Colon (tissue), 2 donors: ENCODE measurements around the gene PSTPIP2.
"Not testable (repeated sequence)": the region's sequence is repeated elsewhere in the genome, so short reads cannot be mapped to it uniquely, and the experiment has no call there.

Source experiments
- FAIRE-seq: peaks from 2 replicates; lab custom pipeline; 2012; peaks lifted over from hg19 to GRCh38; lab: Jason Lieb, UNC
- donor health status: control.
- donor health status: control.

The PSTPIP2 gene, protein sequence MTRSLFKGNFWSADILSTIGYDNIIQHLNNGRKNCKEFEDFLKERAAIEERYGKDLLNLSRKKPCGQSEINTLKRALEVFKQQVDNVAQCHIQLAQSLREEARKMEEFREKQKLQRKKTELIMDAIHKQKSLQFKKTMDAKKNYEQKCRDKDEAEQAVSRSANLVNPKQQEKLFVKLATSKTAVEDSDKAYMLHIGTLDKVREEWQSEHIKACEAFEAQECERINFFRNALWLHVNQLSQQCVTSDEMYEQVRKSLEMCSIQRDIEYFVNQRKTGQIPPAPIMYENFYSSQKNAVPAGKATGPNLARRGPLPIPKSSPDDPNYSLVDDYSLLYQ

DNA sequence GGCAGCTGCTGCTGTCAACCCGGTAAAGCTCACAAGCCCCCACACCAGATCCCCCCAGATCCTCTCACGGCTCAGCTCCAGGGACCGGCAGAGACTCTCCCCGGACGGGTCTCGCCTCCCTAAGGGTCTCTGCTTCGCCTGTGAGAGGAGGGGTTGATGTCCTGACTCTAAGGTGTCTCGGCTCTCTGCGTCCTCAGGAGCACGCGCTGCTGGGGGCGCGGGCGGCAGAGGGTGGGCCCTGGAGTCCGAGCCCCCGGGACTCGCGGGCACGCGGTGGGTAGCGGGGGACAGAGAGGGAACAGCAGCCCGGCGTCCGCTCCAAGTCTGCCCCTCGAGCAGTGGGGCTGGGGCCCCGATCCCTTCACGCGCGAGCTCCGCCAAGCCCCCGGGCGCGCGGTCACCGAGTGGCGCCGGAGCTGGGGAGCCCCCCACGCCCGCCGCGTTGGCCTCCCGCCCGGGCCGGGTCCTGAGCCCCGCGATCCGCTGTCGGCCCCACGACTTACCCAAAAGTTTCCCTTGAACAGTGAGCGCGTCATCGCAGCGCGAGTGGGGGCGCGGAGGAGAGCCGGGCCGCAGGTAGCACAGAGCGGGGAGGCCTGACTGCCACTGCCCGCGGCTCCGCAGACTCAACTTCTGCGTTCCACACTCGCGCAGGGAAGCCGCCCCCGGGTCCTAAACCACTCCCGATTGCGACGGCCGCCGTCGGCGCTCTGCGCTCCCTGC, at the start of gene PSTPIP2:
Gene PSTPIP2 (minus strand): TSS at position 608 of the 723 bp plus-strand sequence. CDS start 72 bp downstream, at position 536.
- FAIRE-seq = no peak

DNA sequence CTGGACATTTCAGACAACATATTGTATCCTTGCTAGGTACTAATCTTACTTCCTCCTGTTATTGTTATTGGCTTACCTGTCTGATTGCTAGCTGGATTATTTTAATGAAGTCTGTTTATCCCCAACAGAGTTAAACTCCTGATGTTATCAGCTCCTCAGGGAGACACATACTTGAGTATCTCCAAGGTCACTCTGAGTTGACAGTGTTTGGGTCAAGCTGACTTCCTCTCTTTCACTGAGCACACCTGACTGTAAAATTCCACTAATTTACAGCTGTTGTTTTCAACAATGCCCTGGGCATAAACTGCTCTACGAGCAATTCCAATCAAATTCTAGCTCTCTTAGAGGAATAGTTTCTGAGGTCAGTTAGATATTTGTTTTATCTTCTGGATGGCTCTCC, 41.7 kb upstream of the PSTPIP2 start:
- FAIRE-seq = no peak

DNA sequence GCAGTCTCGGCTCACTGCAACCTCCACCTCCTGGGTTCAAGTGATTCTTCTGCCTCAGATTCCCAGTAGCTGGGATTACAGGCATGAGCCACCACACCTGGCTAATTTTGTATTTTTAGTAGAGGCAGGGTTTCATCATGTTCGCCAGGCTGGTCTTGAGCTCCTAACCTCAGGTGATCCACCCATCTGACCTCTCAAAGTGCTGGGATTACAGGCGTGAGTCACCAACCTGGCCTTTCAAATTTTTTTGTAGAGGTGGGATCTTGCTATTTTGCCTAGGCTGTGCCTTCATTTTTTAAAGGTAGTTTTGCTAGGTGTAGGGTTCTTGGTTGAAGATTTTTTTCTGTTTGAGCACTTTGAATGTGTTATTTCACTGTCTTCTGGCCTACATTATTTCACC, 38.3 kb upstream of the PSTPIP2 start:
- no peak for FAIRE-seq

DNA sequence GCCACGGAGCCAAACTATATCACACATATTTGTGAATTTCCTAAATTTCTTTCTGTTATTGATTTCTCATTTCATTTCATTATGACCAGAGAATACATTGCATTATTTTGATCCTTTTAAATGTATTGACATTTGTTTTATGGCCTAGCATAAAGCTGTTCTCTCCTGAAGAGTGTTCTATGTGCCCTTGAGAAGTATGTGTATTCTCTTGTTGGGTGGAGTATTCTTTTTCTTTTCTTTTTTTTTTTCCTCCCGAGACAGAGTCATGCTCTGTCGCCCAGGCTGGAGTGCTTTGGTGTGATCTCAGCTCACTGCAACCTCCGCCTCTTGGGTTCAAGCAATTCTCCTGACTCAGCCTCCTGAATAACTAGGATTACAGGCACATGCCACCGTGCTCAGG, 37.3 kb upstream of the PSTPIP2 start:
- no peak for FAIRE-seq

DNA sequence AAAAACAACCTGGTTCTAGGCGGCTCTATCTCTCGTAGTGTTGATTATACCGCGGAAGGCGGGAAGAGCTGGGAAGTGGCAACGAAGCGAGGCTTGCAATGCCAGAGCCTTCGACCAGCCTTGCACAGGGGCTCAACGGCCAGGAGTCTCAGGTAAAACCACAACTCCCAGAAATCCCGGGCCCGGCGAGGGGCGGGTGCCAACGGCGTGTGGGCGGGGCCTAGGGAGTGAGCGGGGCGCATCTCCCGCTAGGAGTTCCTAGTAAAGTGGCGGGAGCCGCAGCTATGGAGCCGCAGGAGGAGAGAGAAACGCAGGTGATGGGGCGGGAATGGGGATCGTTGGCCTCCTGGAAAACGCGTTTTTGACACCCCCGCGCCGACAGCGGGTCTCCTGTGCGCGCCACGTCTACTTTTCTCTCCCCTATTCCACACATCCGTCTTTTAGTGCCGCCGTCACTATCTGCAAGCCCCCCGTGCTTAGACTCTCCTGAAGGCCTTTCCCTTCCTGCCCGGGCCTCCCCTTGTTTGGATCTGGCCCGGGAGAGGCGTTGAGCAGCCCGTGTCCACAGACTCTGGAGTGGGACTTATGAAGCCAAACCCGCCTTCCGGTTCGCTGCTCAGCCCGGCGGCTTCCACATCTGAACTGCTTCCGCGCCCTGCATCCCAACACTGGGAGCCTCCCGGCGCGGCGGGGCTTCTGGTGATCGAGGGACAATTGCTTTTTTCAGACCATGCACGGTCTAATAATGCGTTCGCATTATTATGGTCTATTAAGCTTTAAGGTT, 32.3 kb upstream of the PSTPIP2 start, which contains the start of gene HAUS1:
Gene HAUS1 (plus strand): TSS at position 258 of the 784 bp plus-strand sequence. CDS start 27 bp downstream, at position 285.
- FAIRE-seq = no peak

DNA sequence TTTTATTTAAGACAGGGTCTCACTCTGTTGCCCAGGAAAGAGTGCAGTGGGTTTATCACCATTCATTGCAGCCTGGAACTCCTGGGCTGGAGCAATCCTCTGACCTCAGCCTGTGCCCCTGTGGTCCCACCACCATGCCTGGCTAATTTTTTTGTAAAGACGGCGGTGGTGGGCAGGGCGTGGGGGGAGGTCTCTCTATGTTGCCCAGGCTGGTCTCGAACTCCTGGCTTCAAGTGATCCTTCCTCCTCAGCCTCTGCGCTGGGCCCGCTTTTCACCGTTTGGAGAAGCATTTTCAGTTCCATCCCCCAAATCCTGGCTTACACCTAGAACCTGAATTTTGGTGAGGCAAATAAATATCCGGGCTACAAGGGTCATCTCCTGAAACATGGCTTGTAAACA, 27.4 kb upstream of the PSTPIP2 start:
- FAIRE-seq = no peak

DNA sequence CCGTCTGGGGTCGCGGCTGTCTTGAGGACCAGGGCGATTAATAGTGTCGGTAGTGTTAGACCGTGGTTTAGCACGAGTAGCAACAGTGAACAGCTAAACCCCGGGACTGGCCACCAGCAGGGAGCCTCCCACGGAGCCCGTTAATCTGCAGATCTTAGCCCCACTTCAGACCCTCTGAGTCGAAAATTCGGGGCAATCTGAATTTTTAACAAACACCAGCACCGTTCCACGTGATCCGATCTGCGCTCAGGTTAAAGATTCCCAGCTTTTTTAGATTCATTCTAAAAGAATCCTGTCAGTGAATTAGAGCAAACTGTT, 26.5 kb upstream of the PSTPIP2 start:
- no peak for FAIRE-seq

DNA sequence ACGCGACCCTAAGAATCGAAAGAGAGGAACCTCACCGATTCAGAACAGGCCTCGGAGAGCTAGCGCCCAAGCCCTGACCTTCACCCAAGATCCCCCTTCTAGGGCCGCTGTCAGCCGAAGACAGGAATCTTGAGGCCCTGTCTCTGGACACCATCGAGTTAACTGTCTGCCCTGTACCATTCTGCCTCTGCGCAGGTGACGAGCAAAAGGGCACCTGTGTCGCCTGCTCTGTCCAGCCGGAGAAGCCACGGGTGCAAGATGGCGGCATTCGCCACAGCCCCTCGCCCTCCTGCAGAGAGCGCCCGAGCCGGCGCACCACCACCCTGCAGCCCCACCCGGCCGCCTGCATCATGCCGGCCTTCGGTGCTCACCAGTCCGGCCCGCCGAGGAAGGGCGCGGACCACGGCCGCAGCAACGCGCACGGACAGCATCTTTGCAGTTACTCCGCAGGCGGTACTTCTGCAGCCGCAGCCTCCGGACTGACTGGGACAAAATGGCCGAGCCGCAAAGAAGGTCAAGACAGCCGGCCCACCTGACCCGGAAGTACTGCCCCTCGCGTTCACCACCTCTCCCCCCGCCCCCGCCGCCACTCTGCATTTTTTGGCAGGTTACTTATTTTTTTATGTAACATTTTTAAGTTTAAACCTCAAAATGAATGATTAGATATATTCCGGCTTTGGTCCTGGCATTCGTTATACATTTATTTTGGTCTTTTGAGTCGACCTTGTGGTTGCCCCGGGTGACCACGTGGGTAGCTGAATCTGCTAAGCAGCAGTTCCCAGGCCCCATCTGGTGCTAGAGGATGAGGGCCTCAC, 25.9 kb upstream of the PSTPIP2 start, which contains the start of gene ATP5F1A:
Gene ATP5F1A (minus strand): TSS at position 496 of the 815 bp plus-strand sequence. CDS start 65 bp downstream, at position 431.
- FAIRE-seq = no peak

DNA sequence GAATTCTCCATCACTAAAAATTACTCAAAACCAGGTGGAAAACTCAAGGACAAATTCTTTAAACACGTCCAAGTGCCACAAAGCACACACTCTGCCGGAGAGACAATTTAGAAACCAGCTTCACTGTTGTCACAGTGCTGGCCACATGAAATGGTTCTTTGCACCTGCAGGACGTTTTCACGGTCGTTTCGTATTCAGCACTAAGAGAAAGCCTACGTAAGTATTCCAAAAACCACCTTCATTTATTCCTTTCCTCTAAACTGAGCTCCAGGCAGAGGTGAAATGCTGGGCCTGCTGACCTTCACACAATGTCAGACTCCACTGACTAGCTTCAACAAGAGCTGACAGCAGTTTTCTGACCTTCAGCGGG, 25.4 kb upstream of the PSTPIP2 start:
- no peak for FAIRE-seq

DNA sequence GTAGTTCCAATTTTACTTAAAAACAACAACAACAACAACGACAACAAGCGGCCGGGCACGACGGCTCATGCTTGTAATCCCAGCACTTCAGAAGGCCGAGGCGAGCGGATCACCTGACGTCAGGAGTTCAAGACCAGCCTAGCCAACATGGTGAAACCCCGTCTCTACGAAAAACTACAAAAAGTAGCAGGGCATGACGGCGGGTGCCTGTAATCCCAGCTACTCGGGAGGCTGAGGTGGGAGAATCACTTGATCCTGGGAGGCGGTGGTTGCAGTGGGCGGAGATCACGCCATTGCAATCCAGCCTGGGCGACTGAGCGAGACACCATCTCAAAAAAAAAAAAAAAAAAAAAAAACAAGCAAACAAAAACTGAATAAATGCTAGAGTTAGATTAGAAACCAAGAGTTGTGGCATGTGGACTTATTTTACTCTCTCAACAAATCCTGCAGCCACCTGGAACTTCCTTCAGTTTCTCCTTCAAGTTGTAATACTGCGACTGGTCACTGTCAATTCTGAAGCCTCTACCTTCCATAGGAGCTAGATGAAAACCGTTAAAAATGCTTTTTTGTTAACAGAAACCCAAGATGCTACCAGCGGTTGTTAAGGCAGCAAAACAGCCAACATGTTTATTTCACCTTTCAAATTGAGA, 24.7 kb upstream of the PSTPIP2 start:
- no peak for FAIRE-seq

DNA sequence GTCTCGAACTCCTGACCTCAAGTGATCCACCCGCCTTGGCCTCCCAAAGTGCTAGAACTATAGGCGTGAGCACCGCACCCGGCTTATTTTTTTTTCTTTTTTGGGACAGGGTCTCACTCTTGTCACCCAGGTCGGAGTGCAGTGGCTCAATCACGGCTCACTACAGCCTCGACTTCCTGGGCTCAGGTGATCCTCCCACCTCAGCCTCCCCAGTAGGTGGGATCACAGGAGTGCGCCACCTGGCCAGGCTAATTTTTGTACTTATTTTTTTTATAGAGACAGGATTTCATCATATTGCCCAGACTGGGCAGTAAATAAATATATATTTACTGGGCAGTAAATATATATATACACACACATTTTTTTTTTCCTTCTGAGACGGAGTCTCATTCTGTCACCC, 23.5 kb upstream of the PSTPIP2 start:
- FAIRE-seq = no peak

DNA sequence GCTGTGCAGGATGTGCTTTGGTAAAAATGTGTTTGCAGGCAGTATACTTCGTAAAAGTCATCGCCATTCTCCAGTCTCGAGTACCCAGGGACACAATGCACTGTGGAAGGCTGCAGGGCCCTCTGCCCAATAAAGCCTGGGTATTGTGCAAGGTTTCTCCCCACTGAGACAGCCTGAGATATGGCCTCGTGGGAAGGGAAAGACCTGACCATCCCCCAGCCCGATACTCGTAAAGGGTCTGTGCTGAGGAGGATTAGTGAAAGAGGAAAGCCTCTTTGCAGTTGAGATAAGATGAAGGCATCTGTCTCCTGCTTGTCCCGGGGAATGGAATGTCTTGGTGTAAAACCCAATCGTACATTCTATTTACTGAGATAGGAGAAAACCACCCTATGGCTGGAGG, 16.4 kb upstream of the PSTPIP2 start:
- not testable (repeated sequence) for FAIRE-seq

DNA sequence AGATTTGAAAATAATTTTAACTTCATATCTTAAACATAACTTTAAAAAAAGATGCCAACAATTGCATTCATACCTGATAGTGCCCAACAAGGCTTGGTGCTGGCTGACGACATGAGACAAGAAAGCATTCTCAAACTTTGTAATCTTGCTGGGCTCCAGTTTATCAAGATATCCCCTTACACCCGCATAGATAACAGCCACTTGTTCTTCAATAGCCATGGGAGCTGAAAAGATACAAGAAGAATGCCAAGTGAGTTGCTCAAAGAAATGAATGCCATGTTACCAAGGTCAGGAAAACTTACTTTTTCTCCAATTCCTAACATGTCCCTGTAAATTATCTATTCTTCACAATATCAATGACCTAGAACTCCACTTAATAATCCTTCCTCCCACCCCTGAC, 12.4 kb upstream of the PSTPIP2 start:
- FAIRE-seq = no peak

DNA sequence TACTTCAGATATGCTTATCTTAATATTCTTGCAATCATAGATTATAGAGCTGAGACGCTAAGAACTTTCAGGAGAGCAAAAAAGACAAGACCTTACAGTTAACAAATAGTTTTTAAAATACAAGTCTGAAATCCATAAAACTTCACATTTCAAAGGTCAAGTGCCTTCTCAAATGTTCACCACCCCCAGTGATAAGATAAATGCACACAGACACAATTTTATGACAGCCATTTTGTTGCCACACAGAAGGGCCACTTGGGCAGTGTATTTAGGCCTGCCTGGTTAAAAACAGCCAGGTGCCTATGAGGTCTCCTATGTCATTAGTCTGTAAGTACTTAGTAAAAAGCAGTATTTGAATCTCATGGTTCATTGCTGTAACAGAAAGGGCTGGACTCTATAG, 8.1 kb upstream of the PSTPIP2 start:
- no peak for FAIRE-seq

DNA sequence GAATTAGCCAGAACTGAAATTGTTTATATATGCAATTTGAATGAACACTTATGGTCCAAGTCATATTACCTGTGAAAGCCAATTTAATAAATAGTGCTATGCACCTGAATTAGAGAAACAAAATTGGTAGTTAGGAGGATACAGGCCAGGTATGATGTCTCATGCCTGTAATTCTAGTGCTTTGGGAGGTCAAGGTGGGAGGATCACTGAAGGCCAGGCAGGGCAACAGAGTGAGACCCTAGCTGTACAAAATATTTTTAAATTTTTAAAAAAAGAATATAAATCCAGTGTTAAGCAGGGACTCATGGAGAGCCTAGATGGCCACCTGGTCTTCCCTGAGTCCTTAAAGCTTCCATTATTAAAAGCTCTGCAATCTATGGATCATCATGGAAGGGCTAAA, 7.3 kb upstream of the PSTPIP2 start:
- no peak for FAIRE-seq

DNA sequence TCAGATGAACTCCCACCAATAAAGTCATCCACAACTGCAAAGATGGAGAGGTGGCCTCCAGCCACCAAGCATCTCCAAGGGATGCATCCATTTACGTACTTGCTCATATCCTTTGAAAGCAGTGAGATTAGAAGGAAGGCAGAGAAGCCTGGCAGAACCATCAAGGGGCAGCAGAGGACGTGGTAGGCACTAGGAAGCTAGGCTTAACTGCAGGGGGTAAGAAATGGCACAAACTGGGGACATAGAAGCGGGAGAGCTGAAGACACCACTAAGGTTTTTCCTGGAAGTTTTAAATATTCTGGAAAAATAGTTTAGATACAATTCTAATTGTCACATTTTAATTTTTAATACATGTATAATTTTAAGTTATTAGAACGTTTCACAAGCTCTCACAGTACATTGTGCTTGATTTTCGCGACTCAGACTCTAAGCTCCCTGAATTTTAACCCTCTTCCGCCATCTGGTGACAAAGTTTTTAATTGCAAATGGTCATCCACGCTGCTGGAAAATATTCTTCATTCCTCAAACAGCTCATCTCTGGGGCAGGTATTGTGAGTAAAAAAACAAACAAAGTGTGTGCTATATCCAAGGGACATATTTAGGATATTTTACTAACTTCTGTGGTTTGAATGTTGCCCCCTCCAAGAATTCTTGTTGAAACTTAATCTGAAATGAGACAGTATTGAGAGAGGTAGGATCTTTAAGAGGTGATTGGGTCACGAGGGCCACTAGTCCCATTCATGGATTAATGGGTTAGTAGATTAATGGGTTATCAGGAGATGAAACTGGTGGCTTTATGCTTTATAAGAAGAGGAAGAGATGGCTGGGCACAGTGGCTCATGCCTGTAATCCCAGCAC, 1.6 kb upstream of the PSTPIP2 start:
- peak; percentile 77 for FAIRE-seq

DNA sequence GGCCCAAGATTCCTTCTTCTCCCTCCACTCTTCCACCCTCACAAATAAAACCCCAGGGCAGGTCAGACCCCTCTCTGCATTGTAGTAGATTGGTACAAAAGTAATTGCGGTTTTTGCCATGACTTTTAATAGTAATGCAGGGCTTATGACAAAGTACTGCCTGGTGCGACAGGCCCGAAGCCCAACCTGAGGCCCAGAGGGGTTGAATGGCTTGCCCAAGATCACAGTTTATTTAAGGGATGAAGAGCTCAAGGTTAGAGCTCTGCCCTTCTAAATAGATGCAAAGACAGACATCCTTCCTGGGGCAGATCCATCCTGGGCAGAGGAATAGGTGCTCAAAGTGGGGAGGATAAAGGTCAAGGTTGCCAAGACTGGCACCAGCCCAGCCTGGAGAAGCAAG, 899 bp upstream of the PSTPIP2 start:
- no peak for FAIRE-seq

DNA sequence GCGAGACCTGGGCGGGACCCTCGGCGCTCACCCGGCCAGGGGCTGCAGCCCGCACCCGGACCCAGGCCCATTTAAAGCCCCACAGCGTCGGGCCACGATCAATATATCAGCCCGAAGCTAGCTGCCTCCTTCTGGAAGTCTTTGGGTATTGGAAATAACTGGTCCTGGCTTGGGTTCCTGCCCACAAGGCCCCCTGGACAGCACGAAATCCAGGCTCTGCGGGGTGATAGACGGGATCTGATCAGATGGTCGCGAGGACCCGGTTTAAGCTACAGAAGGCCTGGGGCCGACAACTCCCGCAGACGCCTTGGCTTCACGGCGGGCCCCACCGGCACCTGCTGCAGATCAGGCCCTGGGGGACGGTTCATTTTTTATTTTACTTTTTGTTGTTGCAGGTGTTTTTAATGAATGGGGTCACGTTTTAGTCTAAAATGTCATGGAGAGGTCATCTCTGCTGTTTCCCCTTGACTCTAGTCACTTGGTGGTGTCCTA, 362 bp upstream of the PSTPIP2 start:
- FAIRE-seq = no peak

DNA sequence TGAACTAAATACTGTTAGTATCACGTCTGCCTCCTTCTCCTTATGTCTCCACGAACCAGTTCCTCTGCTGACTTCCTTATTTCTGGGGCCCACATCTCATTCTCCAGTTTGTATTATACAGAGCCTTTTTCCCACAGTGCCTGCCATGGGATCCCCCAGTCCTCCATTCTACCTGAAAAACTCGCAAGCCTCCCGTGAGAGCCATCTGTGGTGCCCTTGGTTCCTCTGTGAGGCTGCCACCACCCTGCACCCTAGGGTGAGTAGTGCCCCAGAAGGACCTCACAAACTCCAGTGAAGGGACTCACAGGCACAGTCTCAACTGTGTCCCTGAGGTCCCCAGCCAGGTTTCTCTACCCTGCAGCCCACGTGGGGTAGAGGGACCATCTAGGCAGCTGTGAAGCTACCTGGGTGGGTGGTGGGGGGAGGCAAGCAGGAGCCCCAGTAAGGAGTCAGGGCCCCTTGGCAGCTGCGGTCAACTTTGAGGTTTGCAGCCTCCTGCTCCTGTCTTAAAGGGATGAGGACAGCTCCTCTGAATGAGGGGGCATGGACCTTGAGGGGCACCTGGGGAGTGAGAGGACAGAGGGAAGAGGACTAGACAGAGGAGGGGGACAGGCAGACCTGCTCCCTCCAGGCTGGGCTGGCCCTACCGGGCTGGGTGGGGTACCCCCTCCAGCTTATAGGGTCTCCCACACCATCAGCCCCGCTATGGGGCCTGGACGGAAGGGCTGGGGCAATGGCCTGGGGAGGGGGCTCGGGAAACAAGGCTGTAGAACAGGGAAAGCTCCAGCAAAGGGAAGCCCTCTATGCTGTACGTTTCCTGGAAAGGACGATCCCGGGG, 1.0 kb downstream of the PSTPIP2 start:
- no peak for FAIRE-seq
